ENCODE data around the gene PDE4B.

DNA sequence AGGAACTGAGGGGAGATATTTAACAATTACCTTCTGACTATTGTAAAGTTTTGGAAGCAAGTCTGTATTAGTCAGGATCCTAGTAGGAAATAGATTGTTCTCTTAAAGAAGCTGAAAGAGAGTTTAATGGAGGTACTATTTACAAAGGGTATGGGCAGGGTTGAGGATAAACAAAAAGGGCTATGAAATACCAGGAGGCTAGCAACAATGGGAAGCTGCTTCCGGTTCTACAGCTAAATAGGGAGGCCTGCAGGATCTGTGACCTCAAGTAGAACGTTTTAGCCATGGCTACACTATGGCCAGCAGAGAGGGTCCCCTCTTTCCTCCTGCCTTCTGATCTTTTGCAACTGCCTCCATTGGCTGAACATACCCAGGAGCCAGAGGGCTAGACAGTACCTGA lies 117.7 kb downstream of the PDE4B start:
- TF ChIP-seq EHMT2 (IDR thresholded peaks at IDR 0.05; ENCODE audit: low read depth) (no peak), POLR2A (IDR thresholded peaks at IDR 0.05; ENCODE audit: low read length) (no peak), ZC3H11A (IDR thresholded peaks at IDR 0.05) (no peak), JUN (IDR thresholded peaks at IDR 0.05) (no peak), RAD21 (conservative IDR thresholded peaks at IDR 0.05 in 1 of 2, IDR thresholded peaks at IDR 0.05 in 1 of 2) (no peak)
- TF ChIP-seq, protein P1, sequence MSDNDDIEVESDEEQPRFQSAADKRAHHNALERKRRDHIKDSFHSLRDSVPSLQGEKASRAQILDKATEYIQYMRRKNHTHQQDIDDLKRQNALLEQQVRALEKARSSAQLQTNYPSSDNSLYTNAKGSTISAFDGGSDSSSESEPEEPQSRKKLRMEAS (IDR thresholded peaks at IDR 0.05): no peak
- TF ChIP-seq, protein P2, sequence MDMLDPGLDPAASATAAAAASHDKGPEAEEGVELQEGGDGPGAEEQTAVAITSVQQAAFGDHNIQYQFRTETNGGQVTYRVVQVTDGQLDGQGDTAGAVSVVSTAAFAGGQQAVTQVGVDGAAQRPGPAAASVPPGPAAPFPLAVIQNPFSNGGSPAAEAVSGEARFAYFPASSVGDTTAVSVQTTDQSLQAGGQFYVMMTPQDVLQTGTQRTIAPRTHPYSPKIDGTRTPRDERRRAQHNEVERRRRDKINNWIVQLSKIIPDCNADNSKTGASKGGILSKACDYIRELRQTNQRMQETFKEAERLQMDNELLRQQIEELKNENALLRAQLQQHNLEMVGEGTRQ (IDR thresholded peaks at IDR 0.05): no peak
- TF ChIP-seq, protein P3, sequence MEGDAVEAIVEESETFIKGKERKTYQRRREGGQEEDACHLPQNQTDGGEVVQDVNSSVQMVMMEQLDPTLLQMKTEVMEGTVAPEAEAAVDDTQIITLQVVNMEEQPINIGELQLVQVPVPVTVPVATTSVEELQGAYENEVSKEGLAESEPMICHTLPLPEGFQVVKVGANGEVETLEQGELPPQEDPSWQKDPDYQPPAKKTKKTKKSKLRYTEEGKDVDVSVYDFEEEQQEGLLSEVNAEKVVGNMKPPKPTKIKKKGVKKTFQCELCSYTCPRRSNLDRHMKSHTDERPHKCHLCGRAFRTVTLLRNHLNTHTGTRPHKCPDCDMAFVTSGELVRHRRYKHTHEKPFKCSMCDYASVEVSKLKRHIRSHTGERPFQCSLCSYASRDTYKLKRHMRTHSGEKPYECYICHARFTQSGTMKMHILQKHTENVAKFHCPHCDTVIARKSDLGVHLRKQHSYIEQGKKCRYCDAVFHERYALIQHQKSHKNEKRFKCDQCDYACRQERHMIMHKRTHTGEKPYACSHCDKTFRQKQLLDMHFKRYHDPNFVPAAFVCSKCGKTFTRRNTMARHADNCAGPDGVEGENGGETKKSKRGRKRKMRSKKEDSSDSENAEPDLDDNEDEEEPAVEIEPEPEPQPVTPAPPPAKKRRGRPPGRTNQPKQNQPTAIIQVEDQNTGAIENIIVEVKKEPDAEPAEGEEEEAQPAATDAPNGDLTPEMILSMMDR (IDR thresholded peaks at IDR 0.05): no peak
- TF ChIP-seq, protein P4, sequence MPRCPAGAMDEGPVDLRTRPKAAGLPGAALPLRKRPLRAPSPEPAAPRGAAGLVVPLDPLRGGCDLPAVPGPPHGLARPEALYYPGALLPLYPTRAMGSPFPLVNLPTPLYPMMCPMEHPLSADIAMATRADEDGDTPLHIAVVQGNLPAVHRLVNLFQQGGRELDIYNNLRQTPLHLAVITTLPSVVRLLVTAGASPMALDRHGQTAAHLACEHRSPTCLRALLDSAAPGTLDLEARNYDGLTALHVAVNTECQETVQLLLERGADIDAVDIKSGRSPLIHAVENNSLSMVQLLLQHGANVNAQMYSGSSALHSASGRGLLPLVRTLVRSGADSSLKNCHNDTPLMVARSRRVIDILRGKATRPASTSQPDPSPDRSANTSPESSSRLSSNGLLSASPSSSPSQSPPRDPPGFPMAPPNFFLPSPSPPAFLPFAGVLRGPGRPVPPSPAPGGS (IDR thresholded peaks at IDR 0.05): no peak

Measured in A549 (cell line).